Hematopoietic multipotent progenitor cell treated with erythropoietin and hydrocortisone succinate and interleukin-3 and kit ligand, for 15 days (in vitro differentiated cells): ENCODE measurements around the gene TGFBI.
"Not testable (repeated sequence)": the region's sequence is repeated elsewhere in the genome, so short reads cannot be mapped to it uniquely, and the experiment has no call there.

Experiments used
- DNase-seq: peaks from one replicate; pipeline ENCODE4 v3.0.0-alpha.2; 2015; ENCODE audit warnings: low spot score

TGFBI gene

GRCh38 chr5:136045026-136045425, 16.2 kb downstream of the TGFBI start:
- DNase-seq = not testable (repeated sequence)

GRCh38 chr5:136046246-136046645, 17.5 kb downstream of the TGFBI start:
- no peak for DNase-seq

- DNase-seq = no peak
Observed at GRCh38 chr5:136047858-136048257, 19.1 kb downstream of the TGFBI start.

GRCh38 chr5:136048966-136049365, 20.2 kb downstream of the TGFBI start:
- no peak for DNase-seq

- DNase-seq = no peak
Observed at GRCh38 chr5:136051486-136052220, 22.9 kb downstream of the TGFBI start.

GRCh38 chr5:136052692-136053335, 24.0 kb downstream of the TGFBI start:
- DNase-seq = no peak

GRCh38 chr5:136053336-136054141, 24.8 kb downstream of the TGFBI start:
- DNase-seq = no peak

GRCh38 chr5:136054142-136055019, 25.6 kb downstream of the TGFBI start:
- DNase-seq = no peak

GRCh38 chr5:136055612-136056309, 27.0 kb downstream of the TGFBI start:
- DNase-seq = no peak

- DNase-seq = no peak
Observed at GRCh38 chr5:136056336-136056735, 27.5 kb downstream of the TGFBI start.

GRCh38 chr5:136056771-136057335, 28.1 kb downstream of the TGFBI start:
- no peak for DNase-seq

- no peak for DNase-seq
Observed at GRCh38 chr5:136057401-136058038, 28.7 kb downstream of the TGFBI start.

- DNase-seq = no peak
Observed at GRCh38 chr5:136058039-136058971, 29.5 kb downstream of the TGFBI start.

GRCh38 chr5:136058972-136059354, 30.2 kb downstream of the TGFBI start:
- no peak for DNase-seq

- no peak for DNase-seq
Observed at GRCh38 chr5:136060963-136061362, 32.2 kb downstream of the TGFBI start.

GRCh38 chr5:136061630-136062365, 33.0 kb downstream of the TGFBI start:
- DNase-seq = no peak

GRCh38 chr5:136062366-136063274, 33.8 kb downstream of the TGFBI start:
- DNase-seq = peak; percentile 56
